RWPE1 (cell line): Measurements from ENCODE around the gene DGKE.

Source experiments
- CTCF ChIA-PET: fragments of 350-600 bp; sonication (Branson Sonifier 250); formaldehyde crosslinking; extraction: SDS; loops from one replicate; lab custom pipeline; 2021; lab: Yijun Ruan, JAX
- POLR2A ChIA-PET: fragments of 400-600 bp; formaldehyde crosslinking; extraction: SDS; loops from one replicate; lab custom pipeline; 2020; ENCODE audit warnings: antibody characterized with exemption; ENCODE audit not compliant: low non-redundant PET; lab: Yijun Ruan, JAX
- DNase-seq: peaks from one replicate; pipeline ENCODE4 v3.0.0; 2012; ENCODE audit warnings: low spot score
- H3K27ac ChIP-seq: fragments of 450-650 bp; 2 replicates; pipeline ENCODE4 v1.5.1; 2017
- CTCF ChIP-seq: fragments of 450-650 bp; conservative IDR thresholded peaks from 2 replicates; pipeline ENCODE4 v1.5.1; 2017; ENCODE audit warnings: low read depth, mild to moderate bottlenecking

Gene DGKE

GRCh38 chr17:56892333-56892732 lies 58.4 kb downstream of the DGKE start:
- ChIA-PET POLR2A (no interaction called here), CTCF (no interaction called here)
- no peak for TF ChIP-seq CTCF
- DNase-seq = no peak
- H3K27ac ChIP-seq = no peak overlapping the region

- ChIA-PET CTCF (interaction anchor here (0.6 to 0.8 kb wide), 2 partner anchors 16 to 30 kb away, joined by 3 to 5 read pairs; no protein-coding TSS in a partner anchor), POLR2A (no interaction called here)
- DNase-seq = no peak
- no peak for TF ChIP-seq CTCF
- no peak overlapping the region for H3K27ac ChIP-seq
Observed at GRCh38 chr17:56893503-56893902, 59.6 kb downstream of the DGKE start.

GRCh38 chr17:56894859-56895455 lies 61.0 kb downstream of the DGKE start:
- CTCF ChIA-PET = interaction anchor here (0.6 kb wide), 1 partner anchor 274 kb away, joined by 3 read pairs; no protein-coding TSS in a partner anchor
- no peak for DNase-seq
- peak overlapping the region; percentile 1; the same call in 1 of the 2 replicates for H3K27ac ChIP-seq
- POLR2A ChIA-PET = no interaction called here
- TF ChIP-seq CTCF = no peak

- POLR2A ChIA-PET = no interaction called here
- no peak overlapping the region for H3K27ac ChIP-seq
Observed at GRCh38 chr17:56896217-56896967, 62.4 kb downstream of the DGKE start.

DNA sequence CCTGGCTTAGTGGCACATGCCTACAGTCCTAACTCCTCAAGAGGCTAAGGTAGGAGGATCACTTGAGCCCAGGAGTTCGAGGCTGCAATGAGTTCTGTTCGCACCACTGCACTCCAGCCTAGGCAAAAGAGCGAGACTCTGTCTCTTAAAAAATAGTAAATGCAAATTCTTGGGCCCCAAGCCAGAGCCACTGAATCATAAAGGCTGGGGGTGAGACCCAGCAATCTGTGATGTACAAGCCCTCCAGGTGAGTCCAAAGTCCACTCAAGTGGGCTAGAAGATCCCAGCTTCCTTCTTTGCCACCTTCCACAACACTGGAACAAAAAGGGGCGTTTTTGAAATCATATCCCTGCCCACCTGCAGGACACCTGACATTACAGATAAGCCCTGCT lies 63.0 kb downstream of the DGKE start:
- no peak for TF ChIP-seq CTCF
- DNase-seq = no peak
- CTCF ChIA-PET = interaction anchor here (0.7 kb wide), 3 partner anchors 14 to 1240 kb away, joined by 3 to 5 read pairs (median 4); no protein-coding TSS in a partner anchor

More at GRCh38 chr17:56896217-56896967, 62.4 kb downstream of the DGKE start:
- CTCF ChIA-PET = interaction anchor here (0.7 kb wide), 3 partner anchors 14 to 1240 kb away, joined by 3 to 5 read pairs (median 4); no protein-coding TSS in a partner anchor
- TF ChIP-seq CTCF = no peak
- DNase-seq = no peak

DNA sequence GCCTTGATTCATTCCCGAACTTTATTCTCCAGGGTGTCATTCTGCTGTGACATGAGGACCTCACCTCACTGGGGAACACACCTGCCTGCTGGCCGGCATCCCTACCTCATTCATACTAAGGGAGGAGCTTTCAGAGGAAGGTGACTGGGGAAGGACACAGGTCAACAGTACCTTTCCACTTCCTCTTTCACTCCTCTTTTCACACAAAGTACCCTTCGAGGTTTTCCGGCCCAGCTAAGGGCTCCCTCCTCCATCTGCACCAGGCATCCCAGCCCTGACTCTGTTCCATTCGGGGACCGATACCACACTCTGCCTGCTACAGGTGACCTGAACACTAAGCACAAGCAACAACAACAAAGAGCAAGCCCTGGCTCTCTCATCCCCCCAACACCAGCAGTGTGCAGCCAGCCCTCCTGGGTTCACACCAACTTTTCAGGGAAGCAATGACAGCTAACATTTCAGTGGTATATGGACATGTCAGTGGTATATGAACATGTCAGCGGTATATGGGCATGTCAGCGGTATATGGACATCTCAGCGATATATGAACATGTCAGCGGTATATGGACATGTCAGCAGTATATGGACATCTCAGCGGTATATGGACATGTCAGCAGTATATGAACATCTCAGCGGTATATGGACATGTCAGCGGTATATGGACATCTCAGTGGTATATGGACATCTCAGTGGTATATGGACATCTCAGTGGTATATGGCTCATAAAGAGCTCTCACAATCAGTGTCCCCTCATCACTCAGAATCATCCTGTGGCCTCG lies 63.9 kb downstream of the DGKE start:
- no peak for DNase-seq
- POLR2A ChIA-PET = no interaction called here
- TF ChIP-seq CTCF = no peak
- H3K27ac ChIP-seq = no peak overlapping the region
- CTCF ChIA-PET = no interaction called here

More for the DNA sequence above, 63.0 kb downstream of the DGKE start:
- H3K27ac ChIP-seq = no peak overlapping the region
- POLR2A ChIA-PET = no interaction called here
